ENCODE results near the gene SLC7A1.

GRCh38 chr13:29566206-29566605, 29.3 kb downstream of the SLC7A1 start:
- TF ChIP-seq CTCF (IDR thresholded peaks at IDR 0.05) = no peak
- no peak for TF ChIP-seq POLR2AphosphoS5 (IDR thresholded peaks at IDR 0.05)
- TF ChIP-seq POLR2A (IDR thresholded peaks at IDR 0.05) = no peak
- TF ChIP-seq EP300 (IDR thresholded peaks at IDR 0.05) = no peak

Data from upper lobe of left lung (tissue), 4 donors.